Measurements from ENCODE around the gene CTNNA2.

CTNNA2 gene

GRCh38 chr2:79789811-79790210 lies 277.0 kb downstream of the CTNNA2 start:
- DNase-seq (ENCODE audit: low spot score), result no peak

- DNase-seq (ENCODE audit: low spot score), result no peak
Measured at GRCh38 chr2:79792090-79792489, 279.2 kb downstream of the CTNNA2 start.

- no peak for DNase-seq (ENCODE audit: low spot score)
Measured at GRCh38 chr2:79793006-79793405, 280.2 kb downstream of the CTNNA2 start.

- DNase-seq (ENCODE audit: low spot score), result no peak
Measured at GRCh38 chr2:79796641-79797040, 283.8 kb downstream of the CTNNA2 start.

GRCh38 chr2:79798776-79799175 lies 285.9 kb downstream of the CTNNA2 start:
- no peak for DNase-seq (ENCODE audit: low spot score)

GRCh38 chr2:79799729-79800128 lies 286.9 kb downstream of the CTNNA2 start:
- DNase-seq (ENCODE audit: low spot score), result no peak

GRCh38 chr2:79801082-79801481 lies 288.2 kb downstream of the CTNNA2 start:
- DNase-seq (ENCODE audit: low spot score), result no peak

GRCh38 chr2:79817288-79817687 lies 304.4 kb downstream of the CTNNA2 start:
- no peak for DNase-seq (ENCODE audit: low spot score)

GRCh38 chr2:79820281-79820680 lies 307.4 kb downstream of the CTNNA2 start:
- no peak for DNase-seq (ENCODE audit: low spot score)

GRCh38 chr2:79822136-79822535 lies 309.3 kb downstream of the CTNNA2 start:
- DNase-seq (ENCODE audit: low spot score), result no peak

GRCh38 chr2:79824086-79824786 lies 311.4 kb downstream of the CTNNA2 start:
- DNase-seq (ENCODE audit: low spot score), result no peak

GRCh38 chr2:79827881-79828280 lies 315.0 kb downstream of the CTNNA2 start:
- DNase-seq (ENCODE audit: low spot score), result no peak

- no peak for DNase-seq (ENCODE audit: low spot score)
Measured at GRCh38 chr2:79830501-79830900, 317.6 kb downstream of the CTNNA2 start.

GRCh38 chr2:79831961-79832360 lies 319.1 kb downstream of the CTNNA2 start:
- no peak for DNase-seq (ENCODE audit: low spot score)

GRCh38 chr2:79832511-79833234 lies 319.8 kb downstream of the CTNNA2 start:
- no peak for DNase-seq (ENCODE audit: low spot score)

- DNase-seq (ENCODE audit: low spot score), result no peak
Measured at GRCh38 chr2:79833235-79833878, 320.5 kb downstream of the CTNNA2 start.

- no peak for DNase-seq (ENCODE audit: low spot score)
Measured at GRCh38 chr2:79835911-79836310, 323.1 kb downstream of the CTNNA2 start.

GRCh38 chr2:79844011-79844410 lies 331.2 kb downstream of the CTNNA2 start:
- no peak for DNase-seq (ENCODE audit: low spot score)

GRCh38 chr2:79846878-79847277 lies 334.0 kb downstream of the CTNNA2 start:
- DNase-seq (ENCODE audit: low spot score), result no peak

GRCh38 chr2:79849241-79849640 lies 336.4 kb downstream of the CTNNA2 start:
- no peak for DNase-seq (ENCODE audit: low spot score)

GRCh38 chr2:79849949-79850348 lies 337.1 kb downstream of the CTNNA2 start:
- DNase-seq (ENCODE audit: low spot score), result no peak

- DNase-seq (ENCODE audit: low spot score), result no peak
Measured at GRCh38 chr2:79850912-79851311, 338.1 kb downstream of the CTNNA2 start.

All from RKO (cell line).